NB4 (cell line): ENCODE measurements around the gene C3.
A peak's percentile ranks its signal among the peaks of the same experiment; 100 is the strongest.

Source experiments
- TF ChIP-seq, protein P1 (sequence below): IDR thresholded peaks from one replicate; pipeline ENCODE4 v1.5.1; 2012; ENCODE audit warnings: low read depth, low read length
- TF ChIP-seq, protein P2 (sequence below): IDR thresholded peaks from 2 replicates; pipeline ENCODE4 v1.6.1; 2011; ENCODE audit warnings: low read depth, low read length

DNA sequence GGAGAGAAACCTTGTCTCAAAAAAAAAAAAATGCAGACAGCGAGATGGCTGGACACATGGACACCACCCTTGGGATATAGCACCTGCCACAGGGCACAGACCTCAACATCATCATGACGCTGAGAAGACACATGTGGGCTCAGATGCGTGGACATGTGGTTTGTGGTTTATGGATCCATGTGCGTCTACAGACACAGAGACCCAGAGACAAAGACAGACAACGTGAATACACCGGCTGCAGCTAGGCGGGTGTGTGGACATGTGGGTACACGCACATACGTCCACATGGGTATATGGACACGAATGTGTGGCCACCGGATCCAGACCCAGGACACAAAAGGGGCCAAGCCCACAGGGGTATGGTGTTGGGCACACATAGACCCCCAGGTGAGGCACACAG is 51.8 kb downstream of the C3 start:
- TF ChIP-seq, protein P1, sequence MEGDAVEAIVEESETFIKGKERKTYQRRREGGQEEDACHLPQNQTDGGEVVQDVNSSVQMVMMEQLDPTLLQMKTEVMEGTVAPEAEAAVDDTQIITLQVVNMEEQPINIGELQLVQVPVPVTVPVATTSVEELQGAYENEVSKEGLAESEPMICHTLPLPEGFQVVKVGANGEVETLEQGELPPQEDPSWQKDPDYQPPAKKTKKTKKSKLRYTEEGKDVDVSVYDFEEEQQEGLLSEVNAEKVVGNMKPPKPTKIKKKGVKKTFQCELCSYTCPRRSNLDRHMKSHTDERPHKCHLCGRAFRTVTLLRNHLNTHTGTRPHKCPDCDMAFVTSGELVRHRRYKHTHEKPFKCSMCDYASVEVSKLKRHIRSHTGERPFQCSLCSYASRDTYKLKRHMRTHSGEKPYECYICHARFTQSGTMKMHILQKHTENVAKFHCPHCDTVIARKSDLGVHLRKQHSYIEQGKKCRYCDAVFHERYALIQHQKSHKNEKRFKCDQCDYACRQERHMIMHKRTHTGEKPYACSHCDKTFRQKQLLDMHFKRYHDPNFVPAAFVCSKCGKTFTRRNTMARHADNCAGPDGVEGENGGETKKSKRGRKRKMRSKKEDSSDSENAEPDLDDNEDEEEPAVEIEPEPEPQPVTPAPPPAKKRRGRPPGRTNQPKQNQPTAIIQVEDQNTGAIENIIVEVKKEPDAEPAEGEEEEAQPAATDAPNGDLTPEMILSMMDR, result no peak
- TF ChIP-seq, protein P2, sequence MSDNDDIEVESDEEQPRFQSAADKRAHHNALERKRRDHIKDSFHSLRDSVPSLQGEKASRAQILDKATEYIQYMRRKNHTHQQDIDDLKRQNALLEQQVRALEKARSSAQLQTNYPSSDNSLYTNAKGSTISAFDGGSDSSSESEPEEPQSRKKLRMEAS, result peak; percentile 97
